Muscle of leg (tissue), 11 donors: ENCODE measurements around the gene CACNA1S. TPM values are rescaled to one million over a fixed set of nuclear protein-coding genes. Genes with fewer than 3 reads are reported as not detected.

Source experiments
- DNase-seq: peaks from one replicate; pipeline ENCODE4 v3.0.0; 2013
- H3K27ac ChIP-seq: one replicate; pipeline ENCODE4 v1.5.1; 2013; ENCODE audit warnings: mild to moderate bottlenecking, low read length, control low read depth
- H3K27me3 ChIP-seq: one replicate; pipeline ENCODE4 v1.6.1; 2013; ENCODE audit warnings: low read length; ENCODE audit not compliant: control insufficient read depth, insufficient read depth
- H3K36me3 ChIP-seq: one replicate; pipeline ENCODE4 v1.6.1; 2013; ENCODE audit warnings: low read length; ENCODE audit not compliant: control insufficient read depth, insufficient read depth
- H3K4me1 ChIP-seq: one replicate; pipeline ENCODE4 v1.6.1; 2013; ENCODE audit warnings: low read length; ENCODE audit not compliant: control insufficient read depth, insufficient read depth
- H3K4me3 ChIP-seq: one replicate; pipeline ENCODE4 v1.5.1; 2013; ENCODE audit warnings: low read length, control low read depth
- H3K9me3 ChIP-seq: replicated peaks from 2 replicates; pipeline ENCODE4 v1.6.1; 2013; ENCODE audit warnings: low read depth, low read length; ENCODE audit not compliant: control insufficient read depth
- WGBS: methylation state at CpG from one replicate; pipeline ENCODE4 v1.1.5; 2013; ENCODE audit warnings: missing lambda C conversion rate; ENCODE audit not compliant: insufficient coverage; 5-methylcytosine and 5-hydroxymethylcytosine counted together
- polyA plus RNA-seq, 8 donors: library from polyadenylated mRNA; unstranded; fragments of 120-200 nt; gene quantifications; one replicate each; pipeline versions ENCODE4 v1.2.1 to v1.2.3, GENCODE V29; 2013; ENCODE audit warnings: inconsistent platforms in 1 of 8, low replicate concordance in 1 of 8; ENCODE audit not compliant: insufficient read length in 8 of 8, insufficient read depth in 1 of 8
- total RNA-seq: library from RNA; stranded (reverse); fragments of 120-200 nt; gene quantifications from one replicate; pipeline ENCODE4 v1.2.4, GENCODE V29; 2013

The CACNA1S gene
- total and polyA plus RNA-seq, 9 donors, result 26.1 to 55.2 (median 41.5) TPM

DNA sequence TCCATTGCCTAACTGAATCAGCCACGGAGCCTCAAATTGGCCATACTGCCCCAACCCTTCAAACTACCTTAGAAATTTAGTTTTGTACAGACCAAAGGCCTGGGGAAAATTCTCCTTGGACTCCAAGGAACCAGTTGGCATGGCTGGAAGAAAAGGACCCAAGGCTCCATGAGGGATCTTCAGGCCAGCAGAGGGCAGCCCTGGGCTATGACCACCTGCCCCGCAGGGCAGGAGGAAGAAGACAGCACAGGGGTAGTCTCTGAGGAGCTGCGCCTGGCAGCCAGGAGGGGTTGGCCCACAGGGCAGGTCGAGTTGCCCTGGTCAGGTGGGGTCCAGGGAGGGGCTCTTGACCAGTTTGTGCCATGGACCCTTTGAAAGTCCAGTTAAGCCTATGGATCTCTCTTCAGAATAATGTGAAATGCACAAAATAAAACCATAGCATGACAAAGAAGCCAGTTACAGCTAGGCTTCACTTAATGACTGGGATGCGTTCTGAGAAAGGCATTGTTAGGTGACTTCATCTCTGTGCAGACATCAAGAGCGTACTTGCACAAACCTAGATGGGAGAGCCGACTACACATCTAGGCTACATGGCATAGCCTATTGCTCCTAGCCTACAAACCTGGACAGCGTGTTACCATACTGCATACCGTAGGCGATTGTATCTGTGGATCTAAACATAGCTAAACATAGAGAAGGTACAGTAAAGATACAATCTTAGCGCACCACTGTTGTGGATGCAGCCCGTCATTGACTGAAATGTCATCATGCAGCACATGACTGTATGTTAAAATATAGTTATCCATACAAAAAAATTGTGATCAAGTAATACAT is 26.1 kb downstream of the CACNA1S start:
- no peaks in the 10 kb centered on the region for H3K9me3 ChIP-seq
- WGBS, result 69% methylated on average over 8 of the region's 12 CpGs

DNA sequence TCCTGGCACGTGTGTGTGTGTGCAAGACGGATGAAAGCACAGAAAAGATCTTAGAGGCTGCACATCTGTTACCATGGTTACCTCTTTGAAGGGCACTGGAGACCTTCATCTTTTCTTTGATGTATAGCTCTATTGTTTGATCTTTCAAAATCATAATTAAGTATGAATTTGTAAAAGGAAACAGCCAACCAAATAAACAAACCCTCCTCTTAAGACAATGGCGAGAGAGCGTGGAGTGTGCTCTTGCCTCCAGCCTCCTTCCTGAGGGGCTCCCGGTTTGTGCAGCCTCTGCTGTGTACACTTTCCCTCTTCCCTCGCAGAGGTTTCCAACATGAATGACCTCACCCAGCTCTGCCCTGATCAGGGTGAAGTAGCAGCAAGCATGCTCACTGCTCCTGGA is 27.9 kb downstream of the CACNA1S start:
- H3K36me3 ChIP-seq, result peaks cover 29% of the 10 kb centered on the region
- H3K27me3 ChIP-seq, result no peaks in the 10 kb centered on the region
- 40% methylated on average over 1 of the region's 6 CpGs for WGBS
- no peak overlapping the region for H3K27ac ChIP-seq
- no peaks in the 10 kb centered on the region for H3K9me3 ChIP-seq
- no peak for DNase-seq
- no peak overlapping the region for H3K4me3 ChIP-seq
- H3K4me1 ChIP-seq, result peaks cover 6% of the 10 kb centered on the region

More for the DNA sequence above, 26.1 kb downstream of the CACNA1S start:
- peaks cover 26% of the 10 kb centered on the region for H3K36me3 ChIP-seq
- H3K4me1 ChIP-seq, result peaks cover 23% of the 10 kb centered on the region
- H3K27me3 ChIP-seq, result no peaks in the 10 kb centered on the region
- DNase-seq, result peak; percentile 36
- H3K4me3 ChIP-seq, result no peak overlapping the region
- no peak overlapping the region for H3K27ac ChIP-seq

DNA sequence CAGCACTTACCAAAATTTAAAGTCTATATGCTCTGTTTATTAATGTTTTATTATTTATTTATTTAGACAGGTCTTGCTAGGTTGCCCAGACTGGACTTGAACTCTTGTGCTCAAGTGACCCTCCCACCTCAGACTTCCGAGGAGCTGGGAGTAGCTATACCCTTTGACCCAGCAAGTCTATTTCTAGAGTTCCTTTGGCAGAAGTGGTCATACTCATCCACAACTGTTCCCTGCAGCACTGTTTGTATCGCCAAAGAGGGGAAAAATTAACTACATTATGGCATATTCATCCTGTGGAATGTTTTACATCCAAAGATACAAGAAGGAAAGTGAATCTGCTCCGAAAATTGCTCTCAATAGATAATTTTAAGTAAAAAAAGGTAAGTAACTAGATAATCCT is 28.5 kb downstream of the CACNA1S start:
- Histone ChIP-seq H3K36me3 (peaks cover 24% of the 10 kb centered on the region), H3K27me3 (no peaks in the 10 kb centered on the region), H3K27ac (no peak overlapping the region), H3K9me3 (no peaks in the 10 kb centered on the region), H3K4me1 (peaks cover under 1% of the 10 kb centered on the region), H3K4me3 (no peak overlapping the region)
- 44% methylated on average over 1 of the region's 3 CpGs for WGBS
- DNase-seq, result no peak

DNA sequence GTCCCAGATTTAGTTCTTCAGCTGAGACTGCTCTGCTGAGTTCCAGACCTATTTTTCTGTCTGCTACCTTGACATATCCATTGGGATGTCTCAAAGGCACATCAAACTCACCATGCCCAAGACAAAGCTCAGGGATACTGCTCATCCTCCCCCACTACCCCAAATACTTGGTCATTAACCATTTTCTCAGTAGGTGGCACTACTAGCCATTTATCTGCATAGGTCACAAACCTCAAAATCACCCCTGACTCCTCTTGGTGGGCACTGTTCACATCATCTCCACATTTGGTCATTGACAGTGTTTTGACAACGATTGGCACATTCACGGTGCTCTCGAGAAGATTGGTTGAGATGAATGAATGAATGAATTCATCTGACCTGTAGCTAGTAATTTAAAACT is 32.1 kb downstream of the CACNA1S start:
- no CpG with 5 or more reads among the region's 3 CpGs for WGBS

DNA sequence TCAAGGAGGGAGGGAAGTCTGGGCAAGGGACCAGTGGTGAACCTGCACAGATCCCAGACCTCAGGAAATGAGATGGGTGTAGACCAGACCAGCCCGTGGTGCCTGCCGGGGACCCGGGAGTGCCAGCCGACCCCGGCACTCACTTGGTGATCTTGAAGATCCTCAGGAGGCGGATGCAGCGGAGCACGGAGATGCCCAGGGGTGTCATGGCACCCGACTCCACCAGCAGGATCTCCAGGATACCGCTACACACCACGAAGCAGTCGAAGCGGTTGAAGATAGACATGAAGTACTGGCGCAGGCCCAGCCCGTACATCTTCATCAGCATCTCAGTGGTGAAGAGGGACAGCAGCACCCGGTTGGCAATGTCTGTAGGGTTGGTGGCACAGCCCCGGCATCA is 34.5 kb downstream of the CACNA1S start:
- 91% methylated on average over 17 of the region's 17 CpGs for WGBS

More for the DNA sequence above, 32.1 kb downstream of the CACNA1S start:
- Histone ChIP-seq H3K4me3 (no peak overlapping the region), H3K27me3 (no peaks in the 10 kb centered on the region), H3K27ac (no peak overlapping the region), H3K4me1 (no peaks in the 10 kb centered on the region), H3K9me3 (no peaks in the 10 kb centered on the region), H3K36me3 (peaks cover 32% of the 10 kb centered on the region)
- DNase-seq, result no peak

DNA sequence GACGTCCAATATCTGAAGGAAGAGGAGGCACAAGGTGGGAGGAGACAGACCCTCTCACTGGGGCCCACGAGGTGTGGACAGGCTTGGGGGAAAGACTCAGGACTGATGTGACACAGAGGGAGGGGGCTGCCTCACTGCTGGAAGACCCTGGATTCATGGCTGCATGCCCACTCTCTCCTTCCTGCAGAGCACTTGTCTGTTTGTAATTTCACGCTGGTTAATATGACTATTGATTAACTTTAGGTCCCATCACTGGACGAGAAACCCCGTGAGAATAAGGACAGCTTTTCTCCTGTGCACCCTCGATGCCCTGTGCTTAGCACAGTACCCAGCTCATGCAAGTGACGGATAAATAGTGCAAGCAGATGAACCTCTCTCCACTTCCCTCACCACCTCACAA is 35.1 kb downstream of the CACNA1S start:
- H3K4me3 ChIP-seq, result no peak overlapping the region
- 61% methylated on average over 5 of the region's 7 CpGs for WGBS
- H3K27me3 ChIP-seq, result no peaks in the 10 kb centered on the region
- peaks cover 28% of the 10 kb centered on the region for H3K36me3 ChIP-seq
- no peak for DNase-seq
- H3K4me1 ChIP-seq, result no peaks in the 10 kb centered on the region
- no peaks in the 10 kb centered on the region for H3K9me3 ChIP-seq
- H3K27ac ChIP-seq, result no peak overlapping the region

More for the DNA sequence above, 34.5 kb downstream of the CACNA1S start:
- Histone ChIP-seq H3K4me1 (no peaks in the 10 kb centered on the region), H3K27me3 (no peaks in the 10 kb centered on the region), H3K9me3 (no peaks in the 10 kb centered on the region), H3K27ac (no peak overlapping the region), H3K4me3 (no peak overlapping the region), H3K36me3 (peaks cover 24% of the 10 kb centered on the region)
- no peak for DNase-seq

DNA sequence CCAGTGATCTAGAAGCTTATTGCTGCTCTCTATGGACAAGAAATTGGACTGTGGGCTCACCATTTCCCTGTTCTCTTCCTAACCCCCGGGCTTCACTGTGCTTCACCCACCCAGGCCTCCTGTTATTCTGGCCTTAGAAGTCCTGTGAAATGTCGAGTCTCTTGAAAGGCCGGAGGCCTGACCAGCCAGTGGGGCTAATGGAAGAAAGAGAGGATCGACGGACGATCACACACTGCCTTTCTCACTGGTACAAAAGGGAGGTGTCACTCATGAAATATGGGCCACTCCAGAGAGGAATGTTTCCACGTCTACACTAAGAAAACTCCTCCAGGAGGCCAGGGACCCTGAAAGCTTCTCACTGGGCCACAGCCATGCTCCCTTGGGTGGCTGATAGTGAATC is 36.1 kb downstream of the CACNA1S start:
- peaks cover 26% of the 10 kb centered on the region for H3K36me3 ChIP-seq
- H3K27ac ChIP-seq, result no peak overlapping the region
- WGBS, result 20% methylated on average over 1 of the region's 7 CpGs
- H3K27me3 ChIP-seq, result no peaks in the 10 kb centered on the region
- no peaks in the 10 kb centered on the region for H3K4me1 ChIP-seq
- H3K4me3 ChIP-seq, result no peak overlapping the region
- no peaks in the 10 kb centered on the region for H3K9me3 ChIP-seq
- DNase-seq, result no peak

DNA sequence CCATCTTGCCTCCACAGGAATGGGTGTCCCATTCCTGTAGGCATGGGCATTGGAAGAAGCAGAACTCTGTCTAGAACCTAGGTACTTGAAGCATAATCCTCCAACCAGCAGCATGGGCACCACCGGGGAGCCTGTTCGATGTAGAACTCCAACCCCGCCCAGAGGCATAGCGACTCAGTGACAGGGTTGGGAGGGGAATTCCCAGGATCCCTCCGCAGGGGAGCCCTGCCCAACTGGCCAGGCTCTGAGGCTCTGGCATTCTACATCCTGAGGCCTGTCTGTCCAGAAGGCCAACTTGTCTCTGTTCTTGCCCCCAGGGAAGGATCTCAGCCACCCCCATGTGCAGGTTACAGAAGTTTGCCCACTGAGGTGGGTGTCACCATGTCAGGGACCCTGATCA is 38.2 kb downstream of the CACNA1S start:
- no peaks in the 10 kb centered on the region for H3K27me3 ChIP-seq
- DNase-seq, result no peak
- peaks cover 35% of the 10 kb centered on the region for H3K36me3 ChIP-seq
- no peak overlapping the region for H3K27ac ChIP-seq
- no peak overlapping the region for H3K4me3 ChIP-seq
- no peaks in the 10 kb centered on the region for H3K9me3 ChIP-seq
- no peaks in the 10 kb centered on the region for H3K4me1 ChIP-seq
- WGBS, result 33% methylated on average over 3 of the region's 5 CpGs

DNA sequence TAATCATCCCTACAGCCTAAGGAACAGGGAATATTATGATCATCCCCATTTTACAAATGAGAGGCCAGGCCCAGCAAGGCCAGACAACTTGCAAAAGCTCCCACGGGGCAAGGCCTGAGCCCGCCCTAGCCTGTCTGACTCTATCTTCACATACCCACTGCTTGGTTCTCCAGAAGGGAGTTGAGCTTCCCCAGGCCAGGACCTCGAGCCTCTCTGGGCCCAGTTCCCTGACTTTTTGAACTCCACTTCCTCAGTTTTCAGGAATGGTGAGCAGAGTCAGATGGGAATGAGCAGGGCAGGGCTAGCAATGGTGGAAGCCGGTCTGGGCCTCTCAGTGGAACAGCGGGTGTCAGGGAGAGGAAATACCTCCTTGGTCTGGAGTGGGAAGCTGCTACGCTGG is 39.3 kb downstream of the CACNA1S start:
- DNase-seq, result no peak
- Histone ChIP-seq H3K27ac (no peak overlapping the region), H3K4me3 (no peak overlapping the region), H3K36me3 (peaks cover 33% of the 10 kb centered on the region), H3K27me3 (no peaks in the 10 kb centered on the region), H3K4me1 (no peaks in the 10 kb centered on the region), H3K9me3 (no peaks in the 10 kb centered on the region)
- 65% methylated on average over 5 of the region's 6 CpGs for whole genome bisulfite sequencing

DNA sequence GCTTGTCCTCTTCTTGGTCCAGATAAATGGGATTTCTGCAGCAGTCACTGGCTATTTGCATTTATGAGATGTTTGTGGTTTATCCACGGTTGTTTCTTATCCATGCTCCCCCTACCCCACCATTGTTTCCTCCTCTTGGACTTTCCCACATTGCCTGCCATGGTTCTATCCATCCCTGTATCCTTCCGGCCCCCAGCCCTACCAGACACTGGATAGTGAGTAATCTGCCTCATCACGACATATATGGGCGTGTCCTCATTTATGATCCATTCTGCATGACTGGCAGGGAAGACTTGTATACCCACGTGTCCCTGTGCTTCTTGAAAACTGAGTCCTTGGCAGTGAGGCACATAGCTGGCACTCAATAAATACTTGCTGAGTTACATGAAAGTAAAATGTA is 40.1 kb downstream of the CACNA1S start:
- no peak for DNase-seq
- 73% methylated on average over 4 of the region's 5 CpGs for WGBS
- Histone ChIP-seq H3K9me3 (no peaks in the 10 kb centered on the region), H3K27ac (no peak overlapping the region), H3K4me1 (no peaks in the 10 kb centered on the region), H3K36me3 (peaks cover 28% of the 10 kb centered on the region), H3K4me3 (no peak overlapping the region), H3K27me3 (no peaks in the 10 kb centered on the region)
